B cell (primary cell): ENCODE data around the gene ATRNL1.

Source experiments
- EZH2 ChIP-seq: IDR thresholded peaks from 2 replicates; pipeline ENCODE4 v1.6.1; 2012; ENCODE audit warnings: borderline replicate concordance, low read depth, mild to moderate bottlenecking, moderate library complexity, low read length; ENCODE audit not compliant: insufficient read depth, poor library complexity, severe bottlenecking
- TF ChIP-seq, protein P1 (sequence below): fragments of 200-600 bp; IDR thresholded peaks from one replicate; pipeline ENCODE4 v1.8.0; 2022; ENCODE audit warnings: antibody characterized with exemption, mild to moderate bottlenecking

DNA sequence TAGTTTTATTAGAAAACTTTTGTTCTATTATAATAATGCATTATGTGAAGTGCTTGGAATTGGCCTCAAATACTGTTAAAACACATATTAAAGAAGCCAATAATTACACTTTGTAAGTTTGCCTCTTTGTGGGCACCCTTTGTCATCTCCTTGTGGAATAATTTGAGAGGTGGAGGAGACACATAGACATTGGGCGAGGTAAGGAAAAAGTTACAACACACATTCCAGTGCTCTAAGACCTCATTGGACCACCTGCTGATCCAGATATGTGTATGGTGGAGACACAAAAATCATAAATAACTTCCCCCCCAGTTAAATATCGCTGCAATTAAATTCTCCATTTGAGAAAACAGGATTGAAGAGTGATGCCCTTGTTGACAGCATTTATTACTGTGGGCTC, 668.0 kb downstream of the ATRNL1 start:
- TF ChIP-seq, protein P1, sequence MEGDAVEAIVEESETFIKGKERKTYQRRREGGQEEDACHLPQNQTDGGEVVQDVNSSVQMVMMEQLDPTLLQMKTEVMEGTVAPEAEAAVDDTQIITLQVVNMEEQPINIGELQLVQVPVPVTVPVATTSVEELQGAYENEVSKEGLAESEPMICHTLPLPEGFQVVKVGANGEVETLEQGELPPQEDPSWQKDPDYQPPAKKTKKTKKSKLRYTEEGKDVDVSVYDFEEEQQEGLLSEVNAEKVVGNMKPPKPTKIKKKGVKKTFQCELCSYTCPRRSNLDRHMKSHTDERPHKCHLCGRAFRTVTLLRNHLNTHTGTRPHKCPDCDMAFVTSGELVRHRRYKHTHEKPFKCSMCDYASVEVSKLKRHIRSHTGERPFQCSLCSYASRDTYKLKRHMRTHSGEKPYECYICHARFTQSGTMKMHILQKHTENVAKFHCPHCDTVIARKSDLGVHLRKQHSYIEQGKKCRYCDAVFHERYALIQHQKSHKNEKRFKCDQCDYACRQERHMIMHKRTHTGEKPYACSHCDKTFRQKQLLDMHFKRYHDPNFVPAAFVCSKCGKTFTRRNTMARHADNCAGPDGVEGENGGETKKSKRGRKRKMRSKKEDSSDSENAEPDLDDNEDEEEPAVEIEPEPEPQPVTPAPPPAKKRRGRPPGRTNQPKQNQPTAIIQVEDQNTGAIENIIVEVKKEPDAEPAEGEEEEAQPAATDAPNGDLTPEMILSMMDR = no peak
- no peak for TF ChIP-seq EZH2
